Testis (tissue), 2 donors: ENCODE measurements around the gene FKBP1B.

ENCODE experiments used
- POLR2A ChIP-seq: fragments of 450-650 bp; IDR thresholded peaks from one replicate; pipeline ENCODE4 v1.6.1; 2017; ENCODE audit warnings: antibody characterized with exemption, mild to moderate bottlenecking, moderate library complexity
- TF ChIP-seq, protein P1 (sequence below), 3 experiments: fragments of 450-650 bp in 2 of 3; fragments of 200-600 bp in 1 of 3; sonication (generic) in 1 of 3; IDR thresholded peaks; one replicate each; pipeline ENCODE4 v1.5.1; 2016 to 2019; ENCODE audit warnings: antibody characterized with exemption in 3 of 3, mild to moderate bottlenecking in 2 of 3, moderate library complexity in 1 of 3

DNA sequence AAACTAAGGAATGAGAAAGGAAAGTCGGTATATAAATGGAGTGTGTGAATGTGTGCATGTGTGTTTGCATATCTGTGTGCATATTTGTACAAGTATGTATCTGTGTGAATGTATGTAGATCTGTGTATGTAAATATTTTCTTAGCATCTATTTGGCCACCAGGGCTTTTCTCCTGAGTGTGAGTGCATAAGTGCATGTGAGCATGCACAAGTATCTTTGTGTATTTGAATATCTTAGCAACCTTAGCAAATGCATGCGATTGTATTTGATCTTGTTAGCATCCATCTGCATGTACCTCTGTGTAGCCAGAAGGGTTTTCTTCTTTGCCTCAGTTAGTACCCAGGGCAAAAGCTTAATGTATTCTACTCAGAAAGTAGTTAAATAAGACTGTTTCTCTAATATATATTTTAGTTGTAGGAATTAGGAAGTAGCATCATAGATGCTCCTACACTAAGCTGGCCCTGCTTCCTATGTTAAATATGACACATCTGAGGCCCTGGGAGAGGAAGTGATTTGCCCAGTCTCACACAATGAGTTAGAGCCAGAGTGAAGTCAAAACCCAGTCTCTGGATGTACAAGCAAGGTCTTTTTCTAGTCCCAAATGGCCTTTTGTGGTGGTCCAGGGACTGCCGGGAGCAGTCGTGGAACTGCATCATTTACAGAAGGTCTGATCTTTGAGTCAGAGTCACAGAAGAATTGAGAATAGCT lies 9.2 kb downstream of the FKBP1B start:
- TF ChIP-seq, protein P1, sequence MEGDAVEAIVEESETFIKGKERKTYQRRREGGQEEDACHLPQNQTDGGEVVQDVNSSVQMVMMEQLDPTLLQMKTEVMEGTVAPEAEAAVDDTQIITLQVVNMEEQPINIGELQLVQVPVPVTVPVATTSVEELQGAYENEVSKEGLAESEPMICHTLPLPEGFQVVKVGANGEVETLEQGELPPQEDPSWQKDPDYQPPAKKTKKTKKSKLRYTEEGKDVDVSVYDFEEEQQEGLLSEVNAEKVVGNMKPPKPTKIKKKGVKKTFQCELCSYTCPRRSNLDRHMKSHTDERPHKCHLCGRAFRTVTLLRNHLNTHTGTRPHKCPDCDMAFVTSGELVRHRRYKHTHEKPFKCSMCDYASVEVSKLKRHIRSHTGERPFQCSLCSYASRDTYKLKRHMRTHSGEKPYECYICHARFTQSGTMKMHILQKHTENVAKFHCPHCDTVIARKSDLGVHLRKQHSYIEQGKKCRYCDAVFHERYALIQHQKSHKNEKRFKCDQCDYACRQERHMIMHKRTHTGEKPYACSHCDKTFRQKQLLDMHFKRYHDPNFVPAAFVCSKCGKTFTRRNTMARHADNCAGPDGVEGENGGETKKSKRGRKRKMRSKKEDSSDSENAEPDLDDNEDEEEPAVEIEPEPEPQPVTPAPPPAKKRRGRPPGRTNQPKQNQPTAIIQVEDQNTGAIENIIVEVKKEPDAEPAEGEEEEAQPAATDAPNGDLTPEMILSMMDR (IDR thresholded peaks at IDR 0.05): no peak
- TF ChIP-seq POLR2A: no peak
